IPS-18a (cell line): ENCODE measurements around the gene WSCD2.

Source experiments
- H3K27ac ChIP-seq: one replicate; pipeline ENCODE4 v1.5.1; 2013; ENCODE audit warnings: low read length
- H3K27me3 ChIP-seq: one replicate; pipeline ENCODE4 v1.6.1; 2013; ENCODE audit warnings: mild to moderate bottlenecking, low read length; ENCODE audit not compliant: control insufficient read depth, insufficient read depth
- H3K36me3 ChIP-seq: one replicate; pipeline ENCODE4 v1.6.1; 2013; ENCODE audit warnings: low read depth, low read length; ENCODE audit not compliant: control insufficient read depth
- H3K4me1 ChIP-seq: one replicate; pipeline ENCODE4 v1.6.1; 2013; ENCODE audit warnings: low read depth, low read length; ENCODE audit not compliant: control insufficient read depth
- H3K4me3 ChIP-seq: one replicate; pipeline ENCODE4 v1.5.1; 2013; ENCODE audit warnings: low read length
- H3K9ac ChIP-seq: one replicate; pipeline ENCODE4 v1.6.1; 2013; ENCODE audit warnings: mild to moderate bottlenecking, low read length, moderate library complexity
- H3K9me3 ChIP-seq: one replicate; pipeline ENCODE4 v1.6.1; 2013; ENCODE audit warnings: low read depth, low read length; ENCODE audit not compliant: control insufficient read depth

Gene WSCD2

GRCh38 chr12:108146035-108146893, 17.2 kb downstream of the WSCD2 start:
- H3K36me3 ChIP-seq: no peaks in the 10 kb centered on the region

GRCh38 chr12:108147279-108147678, 18.2 kb downstream of the WSCD2 start:
- no peaks in the 10 kb centered on the region for H3K27me3 ChIP-seq

More at GRCh38 chr12:108146035-108146893, 17.2 kb downstream of the WSCD2 start:
- Histone ChIP-seq H3K4me3 (no peak overlapping the region), H3K4me1 (peaks cover 19% of the 10 kb centered on the region), H3K27ac (no peak overlapping the region), H3K9me3 (no peaks in the 10 kb centered on the region), H3K27me3 (no peaks in the 10 kb centered on the region), H3K9ac (no peak overlapping the region)

DNA sequence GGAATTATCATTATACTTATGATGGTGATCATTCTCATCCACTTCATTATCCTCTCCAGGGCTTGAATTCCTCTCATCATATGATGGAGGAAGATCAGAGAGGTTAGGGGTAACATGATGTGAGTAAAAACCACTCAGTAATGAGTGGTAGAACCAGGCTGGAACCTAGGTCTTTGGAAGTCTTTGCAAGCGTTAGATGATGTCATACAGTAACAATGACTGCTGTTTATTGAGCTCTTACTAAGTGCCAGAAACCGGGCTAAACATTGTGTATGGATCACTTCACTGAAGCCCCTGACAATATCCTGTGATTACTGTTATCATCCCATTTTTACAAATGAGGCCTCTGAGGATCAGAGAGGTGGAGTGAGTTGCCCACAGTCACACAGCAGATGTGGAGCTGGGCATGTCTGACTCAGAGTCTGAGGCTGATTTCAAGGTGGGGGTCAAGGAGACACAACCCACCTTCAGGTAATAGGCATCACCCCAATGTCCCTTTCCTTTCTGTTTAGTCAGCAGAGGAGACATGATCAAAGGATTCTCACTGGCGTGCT, 19.5 kb downstream of the WSCD2 start:
- Histone ChIP-seq H3K9me3 (no peaks in the 10 kb centered on the region), H3K27ac (no peak overlapping the region), H3K36me3 (no peaks in the 10 kb centered on the region), H3K4me3 (no peak overlapping the region), H3K4me1 (peaks cover 22% of the 10 kb centered on the region), H3K27me3 (no peaks in the 10 kb centered on the region), H3K9ac (no peak overlapping the region)

More at GRCh38 chr12:108147279-108147678, 18.2 kb downstream of the WSCD2 start:
- no peak overlapping the region for H3K4me3 ChIP-seq
- no peaks in the 10 kb centered on the region for H3K36me3 ChIP-seq
- H3K9me3 ChIP-seq: no peaks in the 10 kb centered on the region
- no peak overlapping the region for H3K9ac ChIP-seq
- no peak overlapping the region for H3K27ac ChIP-seq
- H3K4me1 ChIP-seq: peaks cover 22% of the 10 kb centered on the region

DNA sequence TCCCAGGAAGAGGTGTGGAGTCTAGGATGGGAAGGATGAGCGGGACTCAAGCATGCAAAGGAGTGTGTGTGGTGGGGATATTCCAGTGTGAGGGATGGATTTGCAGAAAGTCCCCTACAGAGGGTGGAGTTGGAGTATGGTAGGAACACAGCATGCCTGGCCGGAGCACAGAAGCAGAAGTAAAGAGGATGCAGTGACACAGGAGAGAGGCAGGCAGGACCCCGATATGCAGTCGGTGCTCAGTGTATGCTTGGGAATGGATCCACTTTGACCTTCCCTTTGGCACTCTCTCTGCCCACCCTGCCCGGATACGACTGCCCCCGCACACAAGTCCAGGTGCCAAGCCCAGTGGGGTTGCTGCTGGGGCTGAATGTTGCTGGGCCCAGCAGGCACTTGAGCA, 21.3 kb downstream of the WSCD2 start:
- Histone ChIP-seq H3K4me3 (no peak overlapping the region), H3K27ac (no peak overlapping the region), H3K27me3 (no peaks in the 10 kb centered on the region), H3K9me3 (no peaks in the 10 kb centered on the region), H3K9ac (no peak overlapping the region), H3K36me3 (no peaks in the 10 kb centered on the region), H3K4me1 (peaks cover 22% of the 10 kb centered on the region)

- Histone ChIP-seq H3K9me3 (no peaks in the 10 kb centered on the region), H3K9ac (no peak overlapping the region), H3K36me3 (no peaks in the 10 kb centered on the region), H3K27me3 (no peaks in the 10 kb centered on the region), H3K4me3 (no peak overlapping the region), H3K27ac (no peak overlapping the region), H3K4me1 (peaks cover 13% of the 10 kb centered on the region)
Measured at GRCh38 chr12:108151533-108152169, 22.6 kb downstream of the WSCD2 start.

GRCh38 chr12:108152170-108152538, 23.1 kb downstream of the WSCD2 start:
- Histone ChIP-seq H3K27me3 (no peaks in the 10 kb centered on the region), H3K4me3 (no peak overlapping the region), H3K27ac (no peak overlapping the region), H3K4me1 (peaks cover 9% of the 10 kb centered on the region), H3K36me3 (no peaks in the 10 kb centered on the region), H3K9ac (no peak overlapping the region), H3K9me3 (no peaks in the 10 kb centered on the region)

DNA sequence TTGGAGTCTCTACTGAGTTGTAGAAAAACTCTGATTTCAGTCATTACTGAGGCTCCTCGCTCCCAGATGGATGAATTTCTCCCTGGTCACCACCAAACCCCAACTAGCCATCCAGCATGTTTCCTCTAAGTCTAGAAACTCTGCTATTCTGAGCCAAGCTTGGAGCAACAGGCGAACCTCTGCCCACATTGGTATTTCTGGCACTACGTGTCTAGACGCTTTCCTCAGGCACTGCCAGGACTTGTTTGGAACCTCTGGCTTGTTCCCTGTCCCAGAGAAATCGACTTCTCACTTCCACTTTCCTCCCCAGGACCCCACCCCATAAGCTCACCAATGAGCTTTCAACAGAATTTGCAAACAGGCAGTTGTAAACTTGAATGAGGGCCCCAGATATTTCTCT, 27.6 kb downstream of the WSCD2 start:
- no peak overlapping the region for H3K4me3 ChIP-seq
- no peaks in the 10 kb centered on the region for H3K9me3 ChIP-seq
- no peaks in the 10 kb centered on the region for H3K36me3 ChIP-seq
- no peak overlapping the region for H3K9ac ChIP-seq
- H3K27ac ChIP-seq: no peak overlapping the region
- peaks cover 4% of the 10 kb centered on the region for H3K4me1 ChIP-seq
- no peaks in the 10 kb centered on the region for H3K27me3 ChIP-seq

DNA sequence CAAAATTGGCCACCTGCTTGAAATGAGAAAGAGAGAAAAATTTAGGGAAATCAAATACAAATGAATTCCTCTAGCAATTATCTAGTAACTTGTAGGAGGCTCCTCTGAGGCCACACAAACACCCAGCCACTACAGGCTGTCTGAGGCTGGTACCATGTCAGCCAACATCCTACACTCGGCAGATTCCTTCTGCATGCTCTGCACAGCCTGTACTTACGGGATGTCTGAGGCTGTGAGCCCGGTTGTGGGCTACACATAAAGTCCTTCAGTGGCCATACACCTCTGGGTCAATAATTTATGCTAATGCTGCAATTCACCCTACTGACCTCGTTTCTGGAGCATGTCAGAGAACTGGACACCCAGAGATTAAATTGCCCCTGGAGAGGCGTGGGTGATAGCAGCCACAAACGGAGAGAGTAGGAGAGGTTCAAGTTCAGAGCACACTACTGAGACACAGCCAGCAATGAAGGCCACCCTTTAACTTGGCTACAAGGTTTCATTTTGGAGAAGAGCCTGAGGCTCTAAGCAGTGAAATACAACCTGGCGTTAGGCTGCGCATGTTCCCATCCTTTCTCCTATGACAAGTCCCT, 28.9 kb downstream of the WSCD2 start:
- Histone ChIP-seq H3K4me1 (no peaks in the 10 kb centered on the region), H3K27ac (no peak overlapping the region), H3K9me3 (no peaks in the 10 kb centered on the region), H3K27me3 (no peaks in the 10 kb centered on the region), H3K36me3 (no peaks in the 10 kb centered on the region), H3K4me3 (no peak overlapping the region), H3K9ac (no peak overlapping the region)

GRCh38 chr12:108162207-108162606, 33.1 kb downstream of the WSCD2 start:
- Histone ChIP-seq H3K4me3 (no peak overlapping the region), H3K27me3 (no peaks in the 10 kb centered on the region), H3K36me3 (no peaks in the 10 kb centered on the region), H3K27ac (no peak overlapping the region), H3K9ac (no peak overlapping the region), H3K9me3 (no peaks in the 10 kb centered on the region), H3K4me1 (no peaks in the 10 kb centered on the region)

DNA sequence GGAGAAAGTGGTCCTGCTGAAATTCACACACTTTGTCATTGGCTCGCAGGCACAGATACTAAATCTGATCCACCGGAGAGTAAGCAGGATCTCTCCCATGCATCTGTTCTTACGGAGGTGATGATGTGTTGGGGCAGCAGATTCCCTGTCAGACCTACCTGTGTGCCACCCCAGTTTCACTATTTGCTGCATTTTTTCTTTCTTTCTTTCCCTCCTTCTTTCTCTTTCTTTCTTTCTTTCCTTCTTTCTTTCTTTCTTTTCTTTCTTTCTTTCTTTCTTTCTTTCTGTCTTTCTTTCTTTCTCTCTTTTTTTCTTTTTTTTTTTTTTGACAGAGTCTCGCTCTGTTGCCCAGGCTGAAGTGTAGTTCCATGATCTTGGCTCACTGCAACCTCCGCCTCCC, 37.4 kb downstream of the WSCD2 start:
- no peaks in the 10 kb centered on the region for H3K9me3 ChIP-seq
- H3K9ac ChIP-seq: no peak overlapping the region
- H3K27ac ChIP-seq: no peak overlapping the region
- H3K4me3 ChIP-seq: no peak overlapping the region
- H3K27me3 ChIP-seq: no peaks in the 10 kb centered on the region
- H3K36me3 ChIP-seq: no peaks in the 10 kb centered on the region
- no peaks in the 10 kb centered on the region for H3K4me1 ChIP-seq

DNA sequence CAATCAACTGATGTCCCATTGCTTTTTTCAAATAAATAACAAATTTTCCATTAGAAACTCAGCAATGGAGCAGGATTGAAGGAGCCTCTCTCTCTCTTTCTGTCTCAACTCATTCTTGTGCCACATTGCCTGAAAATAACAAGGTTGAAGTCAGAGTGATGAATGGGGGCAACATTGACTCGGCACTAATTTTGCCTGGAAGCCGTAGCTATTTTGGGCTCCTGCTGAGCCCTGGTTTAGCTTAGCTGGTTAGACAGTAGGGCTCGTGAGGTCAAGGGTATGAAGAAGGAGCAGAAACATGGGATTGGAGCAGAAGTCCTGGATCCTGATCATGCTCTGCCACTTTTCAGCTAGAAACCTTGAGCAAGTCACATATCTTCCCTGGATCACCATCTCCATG, 38.9 kb downstream of the WSCD2 start:
- H3K4me3 ChIP-seq: no peak overlapping the region
- peaks cover 4% of the 10 kb centered on the region for H3K4me1 ChIP-seq
- H3K27ac ChIP-seq: no peak overlapping the region
- H3K36me3 ChIP-seq: no peaks in the 10 kb centered on the region
- H3K27me3 ChIP-seq: no peaks in the 10 kb centered on the region
- H3K9me3 ChIP-seq: no peaks in the 10 kb centered on the region
- H3K9ac ChIP-seq: no peak overlapping the region
